LHCN-M2 (cell line): Measurements from ENCODE around the gene MTERF4. TPM values are rescaled to one million over a fixed set of nuclear protein-coding genes. Genes with fewer than 3 reads are reported as not detected.

ENCODE experiments used
- DNase-seq: peaks from one replicate; pipeline ENCODE4 v3.0.0-alpha.2; 2012; ENCODE audit warnings: low read depth
- total RNA-seq: library from RNA; depleted of rRNA; stranded (reverse); fragments of >200 nt; gene quantifications from 2 replicates; pipeline ENCODE4 v1.2.3, GENCODE V29; 2014; rRNA removed

The MTERF4 gene
- total RNA-seq, 1 experiment from 2014 or later, result 24.3 TPM

DNA sequence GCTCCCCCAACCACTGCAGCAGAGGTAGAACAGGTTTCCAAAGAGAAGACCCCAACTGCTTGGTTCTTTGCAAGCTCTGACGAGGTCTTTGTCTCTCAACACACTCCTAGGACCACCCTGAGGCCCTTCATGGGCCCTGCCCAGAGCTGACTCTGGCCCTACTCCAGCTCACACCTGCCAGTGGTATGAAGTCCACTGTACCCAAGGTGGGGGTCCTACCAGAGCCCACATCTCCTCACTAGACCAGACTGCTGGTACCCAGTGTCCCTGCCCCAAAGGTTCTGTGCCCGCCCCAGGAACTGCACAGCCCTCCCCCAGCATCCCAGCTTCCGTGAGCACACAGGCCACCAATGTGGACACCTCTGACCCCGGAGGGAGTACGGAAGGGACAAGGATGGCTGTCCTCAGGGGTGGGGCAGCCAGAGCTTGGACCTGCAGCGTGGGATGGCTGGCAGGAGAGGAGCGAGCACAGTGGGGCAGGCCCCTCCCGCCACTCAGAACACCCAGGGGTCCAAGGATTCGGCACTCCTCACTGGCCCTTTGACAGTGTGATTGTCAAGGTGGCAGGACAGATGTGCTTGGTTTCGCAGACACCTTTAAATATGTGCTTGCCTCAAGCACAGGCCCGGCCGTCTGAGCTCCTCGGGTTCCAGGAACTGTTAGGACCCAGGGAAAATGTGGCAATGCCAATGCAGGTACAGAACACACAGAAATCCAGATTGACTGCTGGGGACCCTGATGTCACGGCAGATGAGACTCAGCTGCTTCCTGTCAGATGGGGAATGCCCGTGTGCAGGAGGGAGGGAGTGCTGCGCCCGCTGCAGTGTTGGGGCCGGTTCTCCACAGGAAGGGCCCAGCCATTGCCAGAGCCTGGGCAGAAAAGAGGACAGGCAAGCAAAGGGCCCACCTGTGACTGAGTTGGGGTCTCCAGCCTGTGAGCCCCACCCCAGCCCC is 51.2 kb downstream of the MTERF4 start:
- DNase-seq, result no peak

DNA sequence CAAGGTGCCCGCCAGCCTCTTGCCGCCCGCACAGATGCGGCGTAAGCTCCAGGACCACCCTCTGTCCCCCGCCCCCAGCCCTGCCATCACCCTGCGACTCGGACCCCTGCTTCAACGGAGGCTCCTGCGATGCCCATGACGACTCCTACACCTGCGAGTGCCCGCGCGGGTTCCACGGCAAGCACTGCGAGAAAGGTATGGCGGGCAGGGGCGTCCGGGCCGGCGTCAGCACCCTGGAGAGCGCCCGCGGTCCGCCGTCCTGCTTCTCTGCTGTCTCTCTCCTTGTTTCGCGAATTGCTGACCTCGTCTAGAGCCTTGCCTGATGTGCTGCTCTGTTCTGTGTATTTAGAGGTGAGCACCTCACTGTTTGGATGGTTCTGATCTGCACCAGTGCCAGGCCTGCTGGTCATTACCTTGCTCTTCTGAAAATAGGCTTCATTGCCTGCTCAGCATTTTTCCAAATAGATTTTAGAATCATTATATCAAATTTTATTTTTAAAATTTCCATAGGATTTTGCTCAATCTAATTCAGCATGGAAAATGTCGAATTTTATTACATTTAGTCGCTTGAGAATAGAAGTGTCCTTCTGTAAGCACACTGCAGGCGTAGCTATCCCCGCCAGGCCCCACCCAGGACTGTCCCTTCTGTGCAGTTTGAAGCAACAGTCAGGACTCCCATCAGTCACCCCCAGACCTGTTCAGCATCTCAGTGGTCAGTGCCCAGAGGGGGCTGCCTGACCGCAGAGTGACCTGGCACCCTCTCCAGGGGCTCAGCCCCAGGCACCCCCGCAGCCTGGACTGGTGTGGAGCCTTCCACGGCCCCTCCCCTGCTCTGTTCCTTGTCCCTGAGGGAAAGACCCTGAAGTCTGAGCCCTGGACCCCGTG is 52.1 kb downstream of the MTERF4 start:
- DNase-seq, result no peak

GRCh38 chr2:241048949-241049343 is 53.1 kb downstream of the MTERF4 start:
- DNase-seq, result no peak

DNA sequence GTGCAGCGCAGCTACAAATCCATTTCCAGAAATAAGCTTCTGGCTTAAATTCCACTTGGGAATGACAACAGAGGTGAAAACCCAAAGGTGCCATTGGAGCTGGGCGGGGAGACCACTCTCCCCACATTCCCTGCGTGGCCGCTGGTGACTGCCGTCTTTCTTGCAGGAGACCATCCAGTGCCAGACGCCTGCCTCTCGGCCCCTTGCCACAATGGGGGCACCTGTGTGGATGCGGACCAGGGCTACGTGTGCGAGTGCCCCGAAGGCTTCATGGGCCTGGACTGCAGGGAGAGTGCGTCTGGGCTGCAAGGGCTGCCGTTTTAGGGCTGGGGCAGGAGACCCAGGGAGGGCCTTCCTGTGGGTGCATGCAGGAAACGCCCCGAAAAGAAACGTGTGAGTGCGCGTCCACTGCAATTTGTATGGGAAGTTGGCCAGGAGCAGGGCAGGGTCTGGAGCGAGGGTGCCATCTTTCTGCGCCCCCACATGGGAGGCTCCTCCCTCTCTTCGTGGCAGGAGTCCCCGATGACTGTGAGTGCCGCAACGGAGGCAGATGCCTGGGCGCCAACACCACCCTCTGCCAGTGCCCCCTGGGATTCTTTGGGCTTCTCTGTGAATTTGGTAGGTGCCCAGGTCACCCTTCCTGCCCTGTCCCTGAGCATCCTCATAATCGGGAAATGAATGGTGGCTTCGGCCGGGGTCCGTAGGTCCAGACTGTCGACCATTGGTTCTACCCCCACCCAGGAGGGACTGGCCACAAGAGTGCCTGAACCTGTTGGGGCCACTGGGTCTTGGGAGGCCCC is 53.7 kb downstream of the MTERF4 start:
- no peak for DNase-seq

- no peak for DNase-seq
Observed at GRCh38 chr2:241047253-241048010, 54.7 kb downstream of the MTERF4 start.

Other genes starting within 250 kb of the MTERF4 start
- not detected in 2 replicates for gene AGXT, start 233.5 kb downstream of the MTERF4 start, total RNA-seq
- gene MAB21L4, start 206.1 kb downstream of the MTERF4 start, total RNA-seq, result not detected in 2 replicates
- gene CROCC2, start 196.0 kb downstream of the MTERF4 start, total RNA-seq, result under 0.01 TPM in 1 of 2 replicates, not detected in the other
- 35.5 and 53.1 TPM in 2 replicates for gene SNED1, start 103.7 kb downstream of the MTERF4 start, total RNA-seq
- 8.3 and 8.5 TPM in 2 replicates for gene PASK, start 47.2 kb upstream of the MTERF4 start, total RNA-seq
- gene PPP1R7, start 48.2 kb upstream of the MTERF4 start, total RNA-seq, result 95.0 and 110 TPM in 2 replicates
- gene ANO7, start 86.4 kb upstream of the MTERF4 start, total RNA-seq, result 0.29 and 1.6 TPM in 2 replicates
- 480 and 516 TPM in 2 replicates for gene HDLBP, start 213.4 kb upstream of the MTERF4 start, total RNA-seq
- 350 and 372 TPM in 2 replicates for gene SEPTIN2, start 213.6 kb upstream of the MTERF4 start, total RNA-seq